SH-SY5Y (cell line): ENCODE data around the gene PDGFD.

Experiments used
- GATA2 ChIP-seq: IDR thresholded peaks from 2 replicates; pipeline ENCODE4 v1.6.1; 2011; ENCODE audit warnings: mild to moderate bottlenecking, low read depth, low read length
- GATA3 ChIP-seq: IDR thresholded peaks from 2 replicates; pipeline ENCODE4 v1.6.1; 2011; ENCODE audit warnings: low read depth, mild to moderate bottlenecking, low read length, moderate library complexity

PDGFD gene

DNA sequence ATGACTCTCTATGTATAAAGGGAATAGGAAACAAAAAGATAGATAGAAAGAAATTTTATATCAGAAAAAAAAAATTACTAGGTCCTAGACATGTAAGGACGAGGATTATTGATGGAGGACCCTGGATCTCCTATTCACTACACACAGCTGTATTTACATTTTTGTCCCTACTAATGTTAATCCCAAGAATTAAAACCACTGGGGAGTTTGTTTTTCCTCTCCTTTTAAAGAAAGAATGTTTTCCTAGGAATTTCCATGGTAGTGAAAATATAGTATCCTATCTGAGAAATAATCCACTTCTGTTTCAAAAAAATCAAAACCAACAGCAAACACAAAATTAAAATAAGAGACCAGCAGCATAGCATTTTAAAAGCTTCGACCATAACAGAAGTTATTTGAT is 41.1 kb downstream of the PDGFD start:
- TF ChIP-seq GATA3 (no peak), GATA2 (no peak)

- TF ChIP-seq GATA2 (no peak), GATA3 (no peak)
Observed at GRCh38 chr11:104122011-104122635, 41.8 kb downstream of the PDGFD start.

DNA sequence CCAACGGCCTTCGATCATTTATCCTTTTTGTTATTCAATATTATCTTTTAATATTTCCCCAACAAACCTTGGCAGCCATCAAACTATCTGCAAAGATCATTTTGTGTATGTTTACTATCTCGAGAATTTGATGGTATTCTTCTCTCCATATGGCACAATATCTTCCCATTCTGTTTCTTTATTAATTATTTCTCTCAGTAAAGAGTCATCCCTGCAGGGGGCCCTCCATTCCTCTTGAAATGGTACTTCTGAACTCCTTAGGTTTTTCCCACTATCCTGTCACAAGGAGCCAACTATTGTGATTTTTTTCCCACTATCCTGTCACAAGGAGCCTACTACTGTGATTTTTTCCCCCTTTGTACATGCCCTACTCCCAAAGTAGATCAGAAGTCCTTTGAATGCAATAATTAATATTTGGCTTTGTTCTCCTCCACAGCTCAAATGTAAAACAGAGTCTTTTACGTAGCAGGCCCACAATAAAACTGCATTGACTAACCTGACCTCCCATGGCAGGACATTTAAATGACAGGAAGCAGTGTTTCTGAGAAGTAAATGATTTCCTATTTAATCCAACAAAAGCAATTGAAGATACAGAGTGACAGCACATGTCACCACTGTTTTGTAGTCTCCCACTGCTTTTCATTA is 43.3 kb downstream of the PDGFD start:
- no peak for TF ChIP-seq GATA3
- no peak for TF ChIP-seq GATA2

- TF ChIP-seq GATA3 (no peak), GATA2 (no peak)
Observed at GRCh38 chr11:104118105-104118744, 45.7 kb downstream of the PDGFD start.

DNA sequence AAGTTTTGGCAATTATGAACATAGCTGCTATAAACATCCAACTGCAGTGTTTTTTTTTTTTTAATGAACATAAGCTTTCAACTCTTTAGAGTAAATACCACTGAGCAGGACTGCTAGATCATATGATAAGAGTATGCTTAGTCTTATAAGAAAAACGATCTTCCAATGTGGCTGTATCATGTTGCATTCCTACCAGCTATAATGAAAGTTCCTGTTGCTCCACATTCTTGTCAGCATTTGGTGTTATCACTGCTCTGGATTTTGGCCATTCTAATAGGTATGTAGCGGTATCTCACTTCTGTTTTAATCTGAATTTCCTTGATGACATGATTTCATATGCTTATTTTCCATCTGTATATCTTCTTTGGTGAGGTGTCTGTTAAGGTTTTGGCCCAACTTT is 50.4 kb downstream of the PDGFD start:
- TF ChIP-seq GATA2, result no peak
- no peak for TF ChIP-seq GATA3

DNA sequence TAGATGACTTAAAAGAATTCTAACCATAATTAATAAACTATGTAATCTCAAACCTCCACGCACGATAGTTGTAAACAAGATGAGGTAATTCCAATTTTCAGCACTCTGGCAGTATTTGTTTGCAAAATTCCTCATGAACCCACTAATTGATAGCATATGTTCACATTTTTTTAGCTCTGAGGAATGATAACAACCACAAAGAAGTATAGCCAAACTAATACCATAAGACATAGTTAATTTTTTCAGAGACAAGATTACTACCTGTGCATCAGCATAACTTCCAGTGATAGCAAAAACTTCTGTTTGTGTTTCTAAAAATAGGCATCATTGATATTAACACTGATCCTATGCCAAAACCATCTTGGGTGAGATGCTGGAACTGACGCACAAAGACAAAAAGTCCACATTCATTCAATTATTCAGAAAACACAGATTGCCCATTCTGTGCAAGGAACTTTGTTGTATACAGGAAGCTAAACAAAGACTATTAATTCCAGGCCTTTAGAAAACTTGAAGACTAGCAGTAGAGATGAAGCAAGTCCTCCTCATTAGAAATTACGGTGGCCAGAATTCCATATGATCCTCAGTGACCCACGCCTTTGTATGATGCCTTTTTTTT is 57.7 kb downstream of the PDGFD start:
- TF ChIP-seq GATA3, result no peak

DNA sequence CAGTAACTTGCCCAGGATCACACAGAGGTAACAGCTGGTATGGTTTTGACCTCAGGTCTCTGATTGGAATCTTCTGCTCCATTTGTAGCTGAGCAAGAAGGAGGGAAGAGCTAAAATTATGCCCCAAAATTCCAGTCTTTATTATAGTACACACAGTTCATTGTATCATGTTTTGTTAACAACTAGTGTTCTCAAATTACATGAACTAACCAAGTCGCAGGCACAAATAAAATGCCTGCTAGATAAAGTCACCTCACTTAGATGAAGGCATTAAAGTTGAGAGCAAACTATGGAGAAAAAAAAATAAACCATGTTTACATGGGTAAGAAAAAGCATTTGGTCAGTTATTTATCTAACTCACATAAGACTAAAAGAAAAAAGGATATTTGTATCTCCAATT is 58.8 kb downstream of the PDGFD start:
- TF ChIP-seq GATA2 (no peak), GATA3 (no peak)

DNA sequence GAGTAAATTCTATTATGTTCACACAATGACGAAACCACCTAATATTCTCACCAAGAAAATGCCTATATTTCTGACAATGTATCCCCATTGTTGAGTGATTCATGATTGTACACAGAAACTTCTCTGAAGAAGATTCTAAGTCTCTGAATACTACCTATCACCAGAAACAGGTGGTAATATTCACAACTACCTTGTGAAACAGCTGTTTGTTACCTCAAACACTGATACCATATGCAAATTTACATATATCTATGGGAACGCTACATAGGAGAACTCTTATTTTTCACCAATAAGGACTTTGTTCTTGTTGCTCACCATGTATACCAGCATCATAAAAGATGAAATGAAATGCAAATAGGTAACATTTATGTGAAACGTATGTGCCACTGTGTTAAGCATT is 59.3 kb downstream of the PDGFD start:
- TF ChIP-seq GATA3, result no peak
- TF ChIP-seq GATA2, result no peak

DNA sequence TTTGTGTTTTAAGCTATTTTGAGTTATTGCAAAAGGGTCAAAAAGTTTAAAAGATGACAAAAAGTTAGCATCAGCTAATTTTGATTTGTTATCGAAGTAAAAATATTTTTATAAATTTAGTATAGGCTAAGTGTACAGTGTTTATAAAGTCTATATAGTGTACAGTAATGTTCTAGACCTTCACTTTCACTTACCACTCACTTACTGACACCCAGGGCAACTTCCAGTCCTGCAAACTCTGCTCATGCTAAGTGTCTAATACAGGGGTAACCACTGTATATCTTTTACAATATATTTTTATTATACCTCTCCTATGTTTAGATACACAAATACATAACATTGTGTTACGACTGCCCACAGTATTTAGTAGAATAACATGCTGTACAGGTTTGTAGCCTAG is 59.7 kb downstream of the PDGFD start:
- TF ChIP-seq GATA2 (no peak), GATA3 (no peak)

- TF ChIP-seq GATA3 (no peak), GATA2 (no peak)
Observed at GRCh38 chr11:104098555-104098954, 65.4 kb downstream of the PDGFD start.

DNA sequence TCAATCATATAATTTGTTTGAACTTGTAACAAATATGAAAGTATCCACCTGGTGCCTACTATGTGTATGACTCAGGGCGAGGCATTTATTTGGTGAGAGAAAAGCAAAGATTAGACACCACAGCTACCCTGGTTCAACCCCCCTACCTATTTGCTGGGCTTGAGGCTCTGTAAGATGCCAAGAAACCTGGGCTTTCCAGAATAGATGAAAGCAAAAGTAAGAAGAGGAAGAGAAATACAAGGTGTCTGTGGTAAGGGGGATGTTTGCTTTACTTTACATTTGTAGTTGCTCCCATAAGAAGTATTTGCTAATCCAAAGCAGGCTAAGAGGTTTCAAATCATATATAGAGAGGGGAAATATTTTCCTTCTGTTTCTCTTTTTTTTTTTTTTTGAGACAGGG is 65.8 kb downstream of the PDGFD start:
- TF ChIP-seq GATA2, result no peak
- no peak for TF ChIP-seq GATA3

GRCh38 chr11:104096900-104097299 is 67.0 kb downstream of the PDGFD start:
- TF ChIP-seq GATA2 (no peak), GATA3 (no peak)

DNA sequence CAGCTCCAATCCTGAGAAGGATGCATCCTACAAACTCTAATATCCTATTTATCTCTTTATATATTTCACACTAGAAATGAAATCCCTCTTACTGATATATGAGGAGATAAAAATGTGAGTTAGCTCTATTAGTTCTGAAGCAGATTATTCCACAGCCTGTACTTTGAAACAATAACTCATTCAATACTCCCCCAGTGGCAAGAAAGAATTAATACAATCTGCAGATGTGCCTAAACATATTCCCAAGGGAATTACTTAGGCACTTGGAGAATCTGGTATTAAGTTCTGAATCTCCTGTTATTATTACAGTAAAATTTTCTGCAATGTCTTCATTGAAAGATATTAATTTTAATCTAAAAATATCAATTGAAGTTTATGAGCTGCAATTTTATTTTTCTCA is 68.2 kb downstream of the PDGFD start:
- no peak for TF ChIP-seq GATA2
- no peak for TF ChIP-seq GATA3

DNA sequence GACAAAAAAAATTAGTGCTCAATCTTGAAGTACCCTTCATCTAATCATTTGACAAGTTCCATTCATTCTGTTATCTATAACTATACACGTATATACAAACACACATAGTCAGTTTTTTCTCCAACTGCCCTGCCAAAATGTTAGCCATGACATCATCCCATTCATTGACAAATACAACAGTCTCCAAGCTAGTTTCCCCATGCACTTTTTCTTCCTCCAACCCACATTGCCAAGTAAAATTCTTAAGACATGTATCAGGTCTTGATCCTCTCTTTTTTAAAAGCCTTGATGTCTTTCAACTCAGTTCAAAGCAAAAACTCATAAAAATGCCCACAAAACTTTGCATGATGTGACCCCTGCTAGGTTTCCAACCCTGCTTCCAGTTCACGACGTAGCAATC is 69.4 kb downstream of the PDGFD start:
- TF ChIP-seq GATA2, result no peak
- TF ChIP-seq GATA3, result no peak
